Endothelial cell of umbilical vein (primary cell): ENCODE data around the gene ZBTB7C. TPM values are rescaled to one million over a fixed set of nuclear protein-coding genes. Genes with fewer than 3 reads are reported as not detected.

Source experiments
- BruUV-seq: library from RNA; stranded (reverse); fragments of 400-500 nt; replicated peaks from 2 replicates; lab custom pipeline; 2021; lab: Mats Ljungman, UMichigan
- CTCF ChIA-PET: fragments of 300-600, 350-600 bp; sonication (Branson Sonifier 250); formaldehyde crosslinking; loops from one replicate; lab custom pipeline; 2021; ENCODE audit warnings: antibody characterized with exemption, inconsistent platforms; lab: Charles Lee
- POLR2A ChIA-PET: fragments of 300-600, 350-600 bp; sonication (Branson Sonifier 250); formaldehyde crosslinking; loops from one replicate; lab custom pipeline; 2021; ENCODE audit warnings: antibody characterized with exemption, inconsistent platforms; lab: Charles Lee
- DNase-seq: peaks from one replicate; pipeline ENCODE4 v3.0.0-alpha.2; 2011; ENCODE audit warnings: low read depth, low spot score
- FAIRE-seq: peaks from 2 replicates; lab custom pipeline; 2011; peaks lifted over from hg19 to GRCh38; lab: Jason Lieb, UNC
- H2AFZ ChIP-seq: 2 replicates; pipeline ENCODE4 v1.6.0; 2012; ENCODE audit warnings: low read depth, low read length, control low read depth, inconsistent platforms
- H3K27ac ChIP-seq: 2 replicates; pipeline ENCODE4 v1.5.1; 2011; ENCODE audit warnings: low read depth, mild to moderate bottlenecking, control low read depth, low read length, moderate library complexity; ENCODE audit not compliant: insufficient read depth
- H3K27me3 ChIP-seq, 2 experiments: 2 replicates each; pipeline versions ENCODE4 v1.6.0 to v1.6.1; 2011; ENCODE audit warnings: low read length in 2 of 2, mixed read lengths in 1 of 2; ENCODE audit not compliant: control insufficient read depth in 2 of 2, insufficient read depth in 2 of 2
- H3K36me3 ChIP-seq, 2 experiments: 2 replicates in 1 of 2; 3 replicates in 1 of 2; pipeline ENCODE4 v1.5.1; 2011; ENCODE audit warnings: low read length in 2 of 2, mild to moderate bottlenecking in 1 of 2, moderate library complexity in 1 of 2; ENCODE audit not compliant: control insufficient read depth in 2 of 2, insufficient read depth in 2 of 2; ENCODE audit errors: extremely low read depth in 1 of 2
- H3K4me1 ChIP-seq: 3 replicates; pipeline ENCODE4 v1.5.1; 2011; ENCODE audit warnings: mild to moderate bottlenecking, low read length; ENCODE audit not compliant: control insufficient read depth, insufficient read depth; ENCODE audit errors: extremely low read depth
- H3K4me2 ChIP-seq: 2 replicates; pipeline ENCODE4 v1.6.1; 2011; ENCODE audit warnings: low read length, control low read depth, mixed read lengths; ENCODE audit not compliant: insufficient read depth
- H3K4me3 ChIP-seq, 3 experiments: fragments of 200-600 bp in 1 of 3; sonication (generic), shearing (Covaris generic) in 1 of 3; replicated peaks in 1 of 3; 2 replicates each; pipeline ENCODE4 v1.5.1; 2011 to 2016; ENCODE audit warnings: control low read depth in 3 of 3, low read length in 3 of 3, mild to moderate bottlenecking in 2 of 3, inconsistent platforms in 1 of 3, low read depth in 1 of 3, moderate library complexity in 1 of 3; ENCODE audit not compliant: insufficient read depth in 1 of 3
- H3K79me2 ChIP-seq: 2 replicates; pipeline ENCODE4 v1.6.0; 2012; ENCODE audit warnings: low read length, inconsistent platforms; ENCODE audit not compliant: control insufficient read depth, insufficient read depth
- H3K9ac ChIP-seq: replicated peaks from 2 replicates; pipeline ENCODE3; 2011; ENCODE audit warnings: low read length, control low read depth; ENCODE audit not compliant: insufficient read depth; ENCODE audit errors: extremely low read depth
- H3K9me1 ChIP-seq: replicated peaks from 3 replicates; pipeline ENCODE4 v1.6.0; 2011; ENCODE audit warnings: mild to moderate bottlenecking, low read length; ENCODE audit not compliant: control insufficient read depth, insufficient read depth; ENCODE audit errors: extremely low read depth
- H3K9me3 ChIP-seq: replicated peaks from 2 replicates; pipeline ENCODE4 v1.5.1; 2012; ENCODE audit warnings: low read length, inconsistent platforms; ENCODE audit not compliant: control insufficient read depth, insufficient read depth
- H4K20me1 ChIP-seq: replicated peaks from 2 replicates; pipeline ENCODE3; 2011; ENCODE audit warnings: mild to moderate bottlenecking, low read length; ENCODE audit not compliant: control insufficient read depth, insufficient read depth; ENCODE audit errors: extremely low read depth
- EZH2 ChIP-seq: IDR thresholded peaks from 2 replicates; pipeline ENCODE4 v1.6.1; 2012; ENCODE audit warnings: borderline replicate concordance, low read depth, mild to moderate bottlenecking, moderate library complexity, low read length, inconsistent platforms; ENCODE audit not compliant: severe bottlenecking
- FOS ChIP-seq: IDR thresholded peaks from 2 replicates; pipeline ENCODE4 v1.6.1; 2011; ENCODE audit warnings: mild to moderate bottlenecking, low read length, moderate library complexity, borderline replicate concordance; ENCODE audit not compliant: insufficient read depth
- GATA2 ChIP-seq: IDR thresholded peaks from 2 replicates; pipeline ENCODE4 v1.7.0; 2011; ENCODE audit warnings: low read depth, mild to moderate bottlenecking, moderate library complexity, mixed read lengths, low read length; ENCODE audit not compliant: insufficient read length, insufficient read depth
- JUN ChIP-seq: IDR thresholded peaks from 2 replicates; pipeline ENCODE4 v1.6.1; 2011; ENCODE audit warnings: borderline replicate concordance, low read depth; ENCODE audit not compliant: insufficient read length, insufficient read depth
- MYC ChIP-seq: IDR thresholded peaks from one replicate; pipeline ENCODE4 v1.6.1; 2011; ENCODE audit warnings: mild to moderate bottlenecking, low read depth, low read length
- POLR2A ChIP-seq: IDR thresholded peaks from 2 replicates; pipeline ENCODE4 v1.6.1; 2012; ENCODE audit warnings: low read depth, mild to moderate bottlenecking, control low read depth, low read length
- POLR2AphosphoS5 ChIP-seq: IDR thresholded peaks from 2 replicates; pipeline ENCODE4 v1.6.1; 2012; ENCODE audit warnings: low read depth, mild to moderate bottlenecking, control low read depth, low read length, moderate library complexity; ENCODE audit not compliant: insufficient read depth
- dilution Hi-C: fragments of 300-500 bp; cut with MboI; formaldehyde crosslinking; loops from one replicate; pipeline ENCODE4 v1.15.0; 2019; ENCODE audit warnings: low sequenced_read_pairs; ENCODE audit not compliant: extremely low pct_ligation_motif_present
- intact Hi-C: fragments of 100-400 bp; cut with micrococcal nuclease; formaldehyde crosslinking; loops from one replicate; pipeline ENCODE4 v1.10.0; 2022
- polyA plus RNA-seq, 4 experiments: library from polyadenylated mRNA; depleted of rRNA in 3 of 4; stranded (reverse) in 3 of 4; unstranded in 1 of 4; fragments of >200 nt; gene quantifications; 2 replicates each; pipeline versions ENCODE4 v1.2.1 to v1.2.3, GENCODE V29; 2011 to 2012; ENCODE audit warnings: missing spikeins in 1 of 4
- total RNA-seq: library from RNA; stranded (reverse); gene quantifications from 2 replicates; pipeline ENCODE4 v1.2.3, GENCODE V29; 2021
- TF ChIP-seq, protein P1 (sequence below): IDR thresholded peaks from 2 replicates; pipeline ENCODE4 v1.6.1; 2011; ENCODE audit not compliant: insufficient read depth, insufficient read length
- TF ChIP-seq, protein P2 (sequence below), 2 donors: IDR thresholded peaks; 1 replicate in 1 of 2; 2 replicates in 1 of 2; pipeline ENCODE4 v1.5.1; 2011; ENCODE audit warnings: low read length in 2 of 2, mild to moderate bottlenecking in 2 of 2, moderate library complexity in 2 of 2, control low read depth in 1 of 2, inconsistent platforms in 1 of 2, low read depth in 1 of 2; ENCODE audit not compliant: insufficient read depth in 1 of 2; ENCODE audit errors: extremely low read depth in 1 of 2

Gene ZBTB7C
- total and polyA plus RNA-seq, 2 donors (not counting 3 experiments of a cell fraction or from before 2014, with no cell fraction given): not detected

DNA sequence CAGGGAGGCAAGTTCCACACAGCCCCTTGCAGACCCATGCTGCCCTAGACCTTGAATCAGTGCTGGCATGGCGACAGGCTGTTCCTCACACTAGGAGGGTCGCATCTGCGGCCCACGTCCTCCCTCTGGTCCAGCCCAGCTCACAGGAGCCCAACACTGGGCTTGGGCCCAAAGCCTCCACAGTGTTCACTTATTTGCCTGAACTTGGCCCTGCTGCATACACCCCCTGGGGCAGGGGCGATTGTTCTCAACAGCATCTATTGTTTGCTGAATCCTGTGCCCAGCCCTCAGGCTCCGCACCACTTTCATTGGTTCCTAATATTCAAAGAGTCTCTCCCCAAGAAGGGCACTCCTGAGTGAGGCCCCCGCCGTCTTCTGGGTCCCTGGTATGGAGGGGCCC is 90.7 kb downstream of the ZBTB7C start:
- intact Hi-C loops (no loop called here), dilution Hi-C loops (no loop called here)
- Histone ChIP-seq H3K36me3 (no peaks in the 10 kb centered on the region), H3K9ac (no peak overlapping the region), H3K4me2 (no peak overlapping the region), H4K20me1 (no peaks in the 10 kb centered on the region), H3K27ac (no peak overlapping the region), H3K4me3 (no peak overlapping the region), H3K4me1 (no peaks in the 10 kb centered on the region), H3K9me1 (no peaks in the 10 kb centered on the region), H3K9me3 (no peaks in the 10 kb centered on the region), H3K79me2 (no peaks in the 10 kb centered on the region), H2AFZ (no peak overlapping the region), H3K27me3 (no peaks in the 10 kb centered on the region)
- POLR2A ChIA-PET: no interaction called here
- no peak for TF ChIP-seq POLR2A
- TF ChIP-seq FOS: no peak
- TF ChIP-seq JUN: no peak
- TF ChIP-seq POLR2AphosphoS5: no peak
- TF ChIP-seq, protein P1, sequence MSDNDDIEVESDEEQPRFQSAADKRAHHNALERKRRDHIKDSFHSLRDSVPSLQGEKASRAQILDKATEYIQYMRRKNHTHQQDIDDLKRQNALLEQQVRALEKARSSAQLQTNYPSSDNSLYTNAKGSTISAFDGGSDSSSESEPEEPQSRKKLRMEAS: no peak
- TF ChIP-seq EZH2: no peak
- no peak for TF ChIP-seq MYC
- TF ChIP-seq, protein P2, sequence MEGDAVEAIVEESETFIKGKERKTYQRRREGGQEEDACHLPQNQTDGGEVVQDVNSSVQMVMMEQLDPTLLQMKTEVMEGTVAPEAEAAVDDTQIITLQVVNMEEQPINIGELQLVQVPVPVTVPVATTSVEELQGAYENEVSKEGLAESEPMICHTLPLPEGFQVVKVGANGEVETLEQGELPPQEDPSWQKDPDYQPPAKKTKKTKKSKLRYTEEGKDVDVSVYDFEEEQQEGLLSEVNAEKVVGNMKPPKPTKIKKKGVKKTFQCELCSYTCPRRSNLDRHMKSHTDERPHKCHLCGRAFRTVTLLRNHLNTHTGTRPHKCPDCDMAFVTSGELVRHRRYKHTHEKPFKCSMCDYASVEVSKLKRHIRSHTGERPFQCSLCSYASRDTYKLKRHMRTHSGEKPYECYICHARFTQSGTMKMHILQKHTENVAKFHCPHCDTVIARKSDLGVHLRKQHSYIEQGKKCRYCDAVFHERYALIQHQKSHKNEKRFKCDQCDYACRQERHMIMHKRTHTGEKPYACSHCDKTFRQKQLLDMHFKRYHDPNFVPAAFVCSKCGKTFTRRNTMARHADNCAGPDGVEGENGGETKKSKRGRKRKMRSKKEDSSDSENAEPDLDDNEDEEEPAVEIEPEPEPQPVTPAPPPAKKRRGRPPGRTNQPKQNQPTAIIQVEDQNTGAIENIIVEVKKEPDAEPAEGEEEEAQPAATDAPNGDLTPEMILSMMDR (IDR thresholded peaks at IDR 0.05; ENCODE audit: extremely low read depth in 1 of 2, insufficient read depth in 1 of 2, low read depth in 1 of 2, low read length in 2 of 2): no peak
- no peak for TF ChIP-seq GATA2
- FAIRE-seq (no peak), DNase-seq (no peak)
- no TSS peak for BruUV-seq
- CTCF ChIA-PET: interaction anchor here (1.4 kb wide), 1 partner anchor 13 kb away, joined by 4 read pairs; no protein-coding TSS in a partner anchor
